Measurements from ENCODE around the gene RFLNA.

Gene RFLNA

DNA sequence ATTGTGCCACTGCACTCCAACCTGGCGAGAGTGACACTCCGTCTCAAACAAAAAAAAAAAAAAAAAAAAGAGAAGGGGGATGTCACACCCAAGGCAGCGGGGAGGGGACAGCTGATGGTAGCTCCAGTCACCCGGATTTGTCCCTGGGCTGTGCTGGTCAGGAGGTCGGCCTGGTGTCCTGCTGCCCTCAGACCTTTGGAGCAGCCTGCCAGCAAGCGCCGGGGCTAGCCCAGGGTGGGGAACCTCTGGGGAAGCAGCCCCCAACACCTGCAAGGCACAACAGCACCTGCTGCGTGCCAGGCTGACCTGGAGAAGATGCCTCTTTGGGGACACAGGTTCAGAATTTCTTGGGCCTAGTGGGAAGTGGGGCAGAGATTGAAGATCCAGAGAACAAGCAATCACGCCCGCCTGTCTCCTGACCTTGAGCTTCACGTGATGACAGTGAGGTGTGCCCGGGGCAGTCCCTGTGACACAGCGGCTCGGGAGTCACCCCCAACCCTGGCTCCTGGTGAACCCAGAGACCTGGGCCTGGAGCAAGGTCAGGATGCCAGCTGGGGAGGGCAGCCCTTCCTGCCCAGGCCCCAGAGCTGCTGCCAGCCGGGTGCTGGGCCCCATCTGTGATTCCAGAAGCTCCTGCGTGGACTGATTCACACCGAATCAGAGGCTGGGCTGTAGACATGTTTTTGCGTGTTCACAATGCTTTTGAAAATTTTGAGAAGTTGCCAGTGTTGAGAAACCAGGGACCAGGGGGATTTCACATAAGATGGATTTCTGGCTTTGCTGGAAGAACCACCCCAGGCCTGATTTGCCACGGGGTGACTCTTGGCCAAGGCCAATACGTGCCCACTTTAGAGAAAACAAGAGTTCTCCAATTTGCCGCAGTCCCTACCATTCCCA is 66.4 kb downstream of the RFLNA start:
- FAIRE-seq: no peak

DNA sequence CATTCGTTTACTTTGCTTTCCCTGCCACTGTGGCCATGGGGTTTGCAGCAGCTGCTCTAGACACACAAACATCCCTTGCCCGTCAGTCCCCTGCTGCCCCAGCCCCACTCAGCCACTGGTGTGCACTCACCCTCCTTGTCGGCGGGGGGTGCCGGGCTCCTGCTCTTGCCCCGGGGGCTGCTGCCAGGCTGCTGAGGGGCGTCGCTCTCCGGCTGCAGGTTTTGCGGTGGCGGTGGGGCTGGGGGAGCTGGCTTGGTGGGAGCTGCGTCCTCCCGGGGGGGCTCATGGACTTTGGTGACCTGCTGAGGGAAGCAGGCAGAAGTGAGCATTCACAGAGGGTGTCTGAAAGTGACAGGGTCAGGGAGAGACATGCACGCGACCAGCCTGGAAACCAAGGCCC is 67.1 kb downstream of the RFLNA start:
- no peak for FAIRE-seq

GRCh38 chr12:124363353-124363965 is 68.6 kb downstream of the RFLNA start:
- no peak for FAIRE-seq

DNA sequence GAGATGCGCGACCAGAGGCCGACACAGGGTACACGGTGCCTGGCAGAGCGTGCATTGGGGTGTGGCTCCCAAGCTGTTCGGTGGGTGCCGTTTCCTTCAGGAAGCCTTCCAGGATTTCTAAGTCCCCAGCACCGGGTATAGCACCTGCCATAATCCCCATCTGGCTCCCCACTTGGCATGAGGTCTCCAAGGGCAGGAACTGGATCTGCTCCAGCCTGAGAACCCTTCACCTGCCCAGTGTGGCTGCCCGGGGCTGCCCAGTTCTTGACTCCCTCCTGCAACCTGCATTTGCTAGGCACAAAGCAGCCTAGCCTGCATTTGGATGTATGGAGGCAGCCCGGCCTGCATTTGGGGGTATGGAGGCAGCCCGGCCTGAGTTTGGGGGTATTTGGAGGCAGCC is 69.7 kb downstream of the RFLNA start:
- FAIRE-seq: no peak

Measured in TTC549 (cell line).